ENCODE results near the gene IQCE.
"Not testable (repeated sequence)": the region's sequence is repeated elsewhere in the genome, so short reads cannot be mapped to it uniquely, and the experiment has no call there.

IQCE gene

DNA sequence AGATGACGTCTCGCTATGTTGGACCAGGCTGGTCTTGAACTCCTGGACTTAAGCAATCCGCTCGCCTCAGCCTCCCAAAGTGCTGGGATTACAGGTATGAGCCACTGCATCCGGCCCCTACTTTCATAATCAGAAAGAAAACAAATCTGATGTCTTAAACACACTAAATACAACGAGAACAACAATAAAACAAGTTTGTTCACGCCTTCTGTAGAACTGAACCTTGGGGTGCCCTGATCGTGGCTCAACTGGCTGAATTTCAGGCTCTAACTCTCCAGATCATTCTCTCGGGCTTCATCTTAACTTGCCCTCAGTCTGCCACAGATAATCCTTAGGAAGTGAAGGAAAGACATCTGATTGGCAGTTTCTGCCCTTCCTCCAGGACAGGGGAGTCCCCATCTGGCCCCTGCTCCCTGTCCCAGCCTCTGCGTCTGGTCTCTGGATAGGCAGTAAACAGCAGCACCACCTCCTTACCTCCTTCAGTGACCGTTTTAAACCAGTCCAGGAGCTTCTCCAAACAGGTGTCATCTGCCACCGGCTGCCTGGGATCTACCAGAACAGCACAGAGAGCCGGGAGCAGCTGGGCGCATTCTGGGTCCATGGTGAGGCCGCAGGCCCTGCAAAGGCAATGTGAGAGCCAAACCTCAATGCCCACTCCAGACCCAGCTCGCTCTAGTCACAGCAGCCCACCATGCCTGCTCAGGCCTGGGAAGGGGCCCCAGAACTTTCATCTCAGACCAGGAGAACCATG lies 4.8 kb upstream of the IQCE start:
- DNase-seq: no peak

DNA sequence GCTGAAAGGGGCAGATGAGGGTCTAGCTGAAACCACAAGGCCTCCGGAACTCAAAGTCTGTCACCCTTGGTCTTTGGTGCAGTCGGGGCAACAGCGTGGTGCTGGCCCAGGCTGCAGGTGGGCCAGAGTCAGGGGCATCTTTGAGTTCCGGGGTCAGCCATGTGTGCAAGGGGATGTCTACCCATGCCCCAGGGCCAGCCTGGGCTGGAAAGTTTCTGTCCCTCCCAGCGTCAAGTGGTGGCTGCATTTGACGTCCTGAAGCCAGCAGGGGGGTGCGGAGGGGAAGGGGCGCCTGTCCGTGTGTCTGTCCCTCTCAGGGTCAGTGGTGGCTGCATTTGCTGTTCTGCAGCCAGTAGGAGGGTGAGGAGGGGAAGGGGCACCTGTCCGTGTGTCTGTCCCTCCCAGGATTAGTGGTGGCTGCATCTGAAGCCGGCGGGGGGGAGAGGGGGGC lies 4.1 kb upstream of the IQCE start:
- DNase-seq: no peak

DNA sequence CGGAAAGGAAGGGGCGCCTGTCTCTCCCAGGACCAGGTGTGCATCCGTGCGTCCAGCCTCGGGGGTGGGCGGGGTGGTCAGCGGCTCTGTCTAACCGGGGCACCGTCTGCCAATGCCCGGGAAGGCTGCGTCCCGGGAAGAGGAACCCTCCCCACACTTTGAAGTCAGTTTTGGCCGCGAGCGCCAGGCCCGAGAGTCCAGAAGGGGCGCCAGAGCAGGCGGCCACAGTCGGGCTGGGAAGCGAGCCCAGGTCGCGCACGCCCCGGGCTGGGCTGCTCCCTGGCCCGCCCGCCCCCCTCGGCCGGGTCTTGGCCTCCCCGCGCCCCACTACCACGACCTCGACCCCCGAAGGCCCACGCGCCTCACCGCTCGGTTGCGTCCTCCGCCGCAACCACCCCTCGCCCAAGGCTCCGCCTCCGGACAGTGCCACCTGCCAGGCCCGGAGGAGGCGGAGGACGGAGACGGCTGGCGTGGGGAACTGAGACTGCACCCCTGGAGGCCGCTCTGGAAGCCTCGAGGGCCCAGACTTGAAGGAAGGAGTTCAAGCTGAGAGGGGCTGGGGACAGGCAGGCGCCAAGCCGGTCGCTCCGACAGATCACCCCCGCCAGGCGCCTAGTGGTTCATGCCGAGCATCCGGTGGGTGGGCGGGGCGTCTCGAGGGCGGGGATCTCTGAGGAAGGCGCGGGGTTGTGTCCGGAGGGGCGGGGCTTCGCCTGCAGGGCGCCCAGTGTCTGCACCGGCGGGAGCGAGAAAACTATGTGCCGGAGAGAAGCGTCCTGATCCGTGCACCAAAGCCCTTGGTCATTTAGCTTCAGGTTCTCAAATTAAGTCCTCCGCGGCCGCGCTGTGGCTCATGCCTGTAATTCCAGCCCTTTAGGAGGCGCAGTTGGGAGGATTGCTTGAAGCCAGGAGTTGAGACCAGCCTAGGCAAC lies 3.4 kb upstream of the IQCE start, which contains the start of gene BRAT1:
Gene BRAT1 (minus strand): TSS at position 404 of the 932 bp plus-strand sequence. CDS start 1,093 bp downstream, outside the sequence.
- peak; percentile 92 for DNase-seq

DNA sequence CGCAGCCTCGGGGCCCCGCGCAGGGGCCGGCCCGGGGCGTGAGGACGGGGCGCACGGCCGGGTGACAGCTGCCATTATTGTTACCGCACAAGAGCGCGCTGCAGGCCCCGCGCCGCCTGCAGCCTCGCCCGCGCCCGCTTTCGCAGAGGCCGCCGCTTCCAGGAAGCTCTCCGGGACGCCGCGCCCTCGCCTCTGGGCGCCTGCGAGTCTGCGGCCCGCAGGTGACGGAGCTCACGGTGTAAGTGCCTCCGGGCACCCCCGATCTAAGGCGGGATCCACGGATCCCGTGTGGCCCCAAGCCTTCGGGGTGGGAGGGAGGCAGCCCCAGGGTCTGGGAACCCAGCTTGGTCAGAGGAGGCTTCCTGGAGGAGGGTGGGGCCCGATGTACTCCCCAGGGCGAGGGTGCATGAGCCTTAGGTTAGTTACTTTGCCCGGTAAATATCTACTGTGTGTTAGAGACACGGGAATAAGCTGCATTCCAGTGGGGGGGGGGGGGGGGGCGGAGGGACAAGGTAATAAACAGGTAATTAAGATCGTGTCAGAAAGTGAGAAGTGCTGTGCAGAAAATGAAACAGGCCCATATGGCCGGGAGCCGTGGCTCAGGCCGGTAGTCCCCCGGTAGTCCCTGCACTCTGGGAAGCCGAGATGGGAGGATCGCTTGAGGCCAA lies 638 bp downstream of the IQCE start:
- no peak for DNase-seq

DNA sequence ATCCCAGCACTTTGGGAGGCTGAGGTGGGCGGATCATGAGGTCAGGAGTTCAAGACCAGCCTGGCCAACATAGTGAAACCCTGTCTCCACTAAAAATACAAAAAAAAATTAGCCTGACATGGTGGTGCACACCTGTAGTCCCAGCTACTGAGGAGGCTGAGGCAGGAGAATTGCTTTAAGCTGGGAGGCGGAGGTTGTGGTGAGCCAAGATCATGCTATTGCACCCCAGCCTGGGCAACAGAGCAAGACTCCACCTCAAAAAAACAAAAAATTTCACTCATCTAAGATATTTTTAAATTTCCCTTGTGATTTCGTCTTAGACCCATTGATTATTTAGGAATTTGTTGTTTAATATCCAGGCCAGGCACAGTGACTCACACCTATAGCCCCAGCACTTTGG lies 5.2 kb downstream of the IQCE start:
- not testable (repeated sequence) for DNase-seq

DNA sequence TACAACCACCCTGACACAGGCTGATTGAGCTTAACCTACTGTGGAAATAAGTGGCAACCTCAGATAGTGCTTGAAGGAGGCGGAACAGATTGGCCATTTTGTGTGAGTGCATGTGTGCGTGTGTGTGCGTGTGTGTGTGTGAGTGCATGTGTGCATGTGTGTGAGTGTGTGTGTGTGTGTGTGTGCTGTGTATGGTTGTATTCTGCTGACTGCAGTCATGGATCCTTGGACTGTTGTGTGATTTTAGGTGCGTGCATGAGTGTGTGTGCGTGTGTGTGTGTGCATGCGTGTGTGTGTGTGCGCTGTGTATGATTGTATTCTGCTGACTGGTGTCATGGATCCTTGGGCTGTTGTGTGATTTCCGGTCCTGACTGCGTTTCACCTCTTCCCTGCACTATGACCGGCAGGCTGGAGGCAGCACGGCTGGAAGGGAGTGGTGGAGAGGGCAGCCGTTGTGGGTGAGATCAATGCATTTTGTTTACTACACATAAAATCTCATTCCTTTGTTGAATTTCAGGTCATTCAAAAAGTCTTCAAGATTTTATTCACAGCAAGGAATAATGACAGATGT lies 6.3 kb downstream of the IQCE start:
- DNase-seq: no peak

DNA sequence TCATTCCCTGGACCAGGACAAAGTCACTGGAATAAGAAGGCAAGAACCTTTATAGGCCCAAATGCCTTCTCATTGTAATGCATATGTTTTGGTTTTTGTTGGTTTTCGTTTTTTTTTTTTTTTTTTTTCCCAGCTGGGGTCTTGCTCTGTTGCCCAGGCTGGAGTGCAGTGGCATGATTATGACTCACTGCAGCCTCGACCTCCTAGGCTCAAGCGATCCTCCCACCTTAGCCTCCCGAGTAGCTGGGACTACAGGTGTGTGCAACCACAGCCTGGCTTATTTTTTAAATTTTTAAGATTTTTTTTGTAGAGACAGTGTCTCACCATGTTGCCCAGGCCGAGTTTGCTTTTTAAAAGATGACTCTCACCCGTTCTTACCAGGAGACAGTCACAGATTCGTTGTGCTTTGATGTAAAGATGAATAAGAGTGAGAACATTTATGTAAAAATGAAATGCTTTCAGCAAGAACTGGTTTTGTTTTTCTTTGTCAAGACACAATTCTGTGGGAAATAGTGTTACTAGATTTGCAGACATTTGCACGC lies 7.6 kb downstream of the IQCE start:
- no peak for DNase-seq

DNA sequence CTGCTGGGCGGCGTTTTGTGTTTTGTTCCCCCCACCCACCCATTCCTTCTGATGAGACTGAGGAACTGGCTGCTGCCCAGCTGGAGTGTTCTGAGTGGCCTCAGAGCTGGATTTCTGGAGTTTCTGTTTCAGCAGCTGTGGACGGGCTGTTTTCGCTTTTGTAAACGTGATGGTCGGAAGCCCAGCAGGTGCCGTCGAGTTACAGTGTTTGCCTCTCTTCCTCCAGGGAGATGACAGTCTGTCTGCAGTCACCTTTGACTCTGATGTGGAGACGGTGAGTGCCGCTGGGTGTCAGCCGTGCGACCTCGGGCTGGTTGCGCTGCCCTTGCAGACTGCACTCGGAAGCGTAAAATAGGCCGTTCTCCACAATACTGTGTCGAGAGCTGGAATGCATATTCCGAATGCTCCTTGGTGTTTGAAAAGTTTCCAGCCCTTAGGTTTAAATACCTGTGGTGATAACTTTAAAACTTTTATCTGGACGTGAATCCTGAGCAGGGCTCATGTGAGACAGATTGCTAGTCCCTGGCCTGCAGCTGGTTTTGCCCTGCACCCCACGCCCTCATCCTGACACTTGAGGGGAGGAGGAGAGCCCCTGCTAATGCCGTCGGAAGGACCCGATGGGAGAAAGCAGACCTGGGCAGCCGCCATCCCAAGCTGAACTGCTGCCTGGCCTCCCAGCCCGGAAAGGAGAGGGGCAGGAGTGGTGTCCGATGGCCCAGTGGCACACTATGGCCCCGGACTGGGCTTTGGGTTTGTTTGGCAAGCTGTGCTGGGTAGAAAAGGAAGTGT lies 8.3 kb downstream of the IQCE start:
- no peak for DNase-seq

DNA sequence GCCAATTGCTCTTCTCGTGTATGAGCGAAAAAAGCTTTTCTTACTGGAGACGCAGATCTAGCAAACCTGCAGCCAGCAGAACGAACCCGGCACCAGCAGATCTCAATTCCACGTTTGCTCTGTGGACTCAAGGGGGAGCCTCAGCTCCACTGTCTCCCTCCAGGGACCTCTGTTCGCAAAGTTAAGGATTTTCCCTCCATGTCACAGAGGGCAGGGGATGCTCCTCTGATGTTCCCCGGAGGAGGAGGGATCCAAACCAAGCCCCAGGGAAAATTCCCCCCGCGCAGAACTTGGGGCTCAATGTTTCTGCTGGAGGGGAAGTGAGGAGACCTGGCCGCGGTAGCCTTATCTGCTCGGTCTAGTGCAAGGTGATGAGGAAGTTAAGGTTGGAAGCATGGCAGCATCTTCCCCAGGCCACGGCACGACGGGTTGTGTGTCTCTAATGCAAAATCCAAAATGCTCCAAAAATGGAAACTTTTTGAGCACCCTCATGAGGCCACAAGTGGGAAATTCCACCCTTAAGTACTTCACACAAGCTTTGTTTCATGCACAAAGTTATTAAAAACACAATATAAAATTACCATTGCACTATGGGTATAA lies 9.0 kb downstream of the IQCE start:
- peak; percentile 39 for DNase-seq

DNA sequence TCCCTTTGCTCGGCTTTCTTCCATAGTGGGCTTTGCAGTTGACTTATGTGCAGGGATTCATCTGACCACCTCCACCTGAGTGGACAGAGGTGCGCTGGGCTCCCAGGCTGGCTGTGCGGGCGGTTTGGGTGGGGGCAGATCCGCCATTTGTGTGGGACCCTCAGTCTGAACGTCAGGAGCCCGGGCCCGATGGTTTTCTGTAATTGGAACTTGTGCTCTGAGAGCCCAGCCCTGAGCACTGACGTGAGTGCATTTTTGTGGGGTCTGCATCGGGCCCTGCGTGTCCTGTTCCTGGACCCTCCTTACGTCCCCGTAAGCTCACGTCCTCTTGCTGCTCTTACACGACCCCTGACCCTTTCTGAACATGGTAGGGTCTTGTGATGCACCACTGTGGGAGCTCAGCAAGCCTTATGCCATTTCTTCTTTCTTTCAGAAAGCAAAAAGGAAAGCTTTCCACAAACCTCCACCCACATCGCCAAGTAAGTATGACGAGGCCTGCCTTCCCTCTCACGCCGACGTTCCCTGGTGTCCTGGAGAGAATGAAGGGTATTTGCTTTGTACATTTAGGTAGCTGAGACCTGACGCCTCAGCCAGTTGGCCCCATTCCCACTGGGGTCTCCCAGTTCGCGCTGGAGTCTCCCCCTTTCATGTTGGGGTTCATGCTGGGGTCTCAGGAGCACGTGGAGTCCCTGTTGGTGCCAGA lies 9.9 kb downstream of the IQCE start:
- DNase-seq: no peak

DNA sequence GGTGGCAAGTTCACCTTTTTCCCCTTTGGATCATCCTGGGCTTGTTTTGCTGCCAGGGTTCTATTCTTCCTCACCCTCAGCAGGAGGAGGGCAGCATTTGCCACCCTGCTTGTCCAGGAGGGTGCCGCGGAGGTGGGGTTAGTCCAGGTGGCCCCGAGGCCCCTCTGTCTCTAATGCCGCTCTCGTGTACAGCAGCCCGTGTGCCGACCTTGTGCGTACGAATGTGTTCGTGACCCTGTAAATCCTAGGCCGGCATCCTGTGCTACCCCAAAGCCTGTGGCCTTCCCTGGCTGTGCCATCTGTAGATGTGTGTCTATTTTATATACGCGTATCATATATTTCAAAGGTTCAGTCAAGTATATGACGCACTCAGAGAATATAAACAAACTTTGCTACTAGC lies 10.6 kb downstream of the IQCE start:
- DNase-seq: no peak

DNA sequence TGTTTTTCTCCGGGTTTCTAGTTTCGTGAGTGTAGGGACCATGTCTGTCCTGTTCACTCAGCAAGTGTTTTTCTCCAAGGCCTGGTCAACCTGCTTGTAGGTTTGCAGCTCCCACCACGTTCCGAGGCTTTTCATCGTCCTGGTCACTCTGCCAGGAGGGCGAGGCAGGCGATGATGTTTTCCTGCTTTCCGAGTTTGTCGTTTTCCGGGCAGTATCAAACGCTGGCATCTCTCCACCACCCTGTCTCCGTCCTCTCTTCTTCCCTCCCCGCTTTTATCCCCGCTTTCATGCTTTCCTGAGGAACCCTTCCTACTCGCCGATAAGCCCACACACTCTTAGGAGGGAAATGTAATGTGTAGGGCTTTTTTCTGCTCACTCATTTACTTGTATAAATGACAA lies 11.2 kb downstream of the IQCE start:
- no peak for DNase-seq

DNA sequence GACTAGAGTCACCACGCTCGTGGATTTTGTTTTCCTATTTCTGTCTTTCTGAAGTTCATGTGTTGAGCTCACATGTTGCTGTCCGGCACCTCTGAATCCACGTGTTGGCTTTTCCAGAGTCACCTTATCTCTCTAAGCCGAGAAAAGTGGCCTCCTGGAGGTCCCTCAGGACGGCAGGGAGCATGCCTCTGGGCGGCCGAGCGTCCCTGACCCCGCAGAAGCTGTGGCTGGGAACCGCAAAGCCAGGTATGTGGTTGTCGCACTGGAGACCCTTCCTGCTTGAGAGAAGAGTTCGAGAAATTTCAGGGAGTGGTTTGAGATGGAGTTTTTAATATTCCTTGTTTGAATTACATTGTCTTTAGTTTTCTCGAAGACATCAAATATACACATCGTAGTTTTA lies 12.6 kb downstream of the IQCE start:
- DNase-seq: no peak

DNA sequence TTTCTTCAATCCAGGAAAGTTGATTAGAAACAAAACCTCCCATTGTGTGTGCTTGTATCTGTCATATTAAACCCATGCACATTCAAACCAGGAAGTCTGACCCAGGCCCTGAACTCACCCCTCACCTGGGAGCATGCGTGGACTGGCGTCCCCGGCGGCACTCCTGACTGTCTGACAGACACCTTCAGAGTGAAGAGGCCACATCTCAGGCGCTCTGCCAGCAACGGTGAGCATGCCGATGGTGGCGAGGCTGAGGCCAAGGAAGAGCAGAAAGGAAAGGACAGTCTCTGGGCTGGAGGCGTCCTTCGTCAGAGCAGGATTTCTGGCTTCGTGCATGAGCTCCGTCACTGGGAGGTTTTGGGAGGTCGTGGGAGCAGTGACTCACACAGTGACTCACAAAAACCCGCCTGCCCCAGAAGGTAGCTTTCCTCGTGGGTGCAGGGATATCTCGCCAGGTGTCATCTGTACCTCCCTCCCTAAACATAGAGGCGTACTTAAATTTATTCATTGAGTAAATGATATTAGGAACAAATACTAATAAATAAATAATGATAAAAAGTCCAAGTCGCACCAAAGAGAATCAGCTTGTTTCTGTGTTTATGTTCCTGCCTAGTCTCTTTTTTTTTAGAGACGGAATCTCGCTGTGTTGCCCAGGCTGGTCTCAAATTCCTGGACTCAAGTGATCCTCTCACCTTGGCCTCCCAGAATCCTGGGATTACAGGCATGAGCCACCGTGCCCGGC lies 13.5 kb downstream of the IQCE start:
- no peak for DNase-seq

DNA sequence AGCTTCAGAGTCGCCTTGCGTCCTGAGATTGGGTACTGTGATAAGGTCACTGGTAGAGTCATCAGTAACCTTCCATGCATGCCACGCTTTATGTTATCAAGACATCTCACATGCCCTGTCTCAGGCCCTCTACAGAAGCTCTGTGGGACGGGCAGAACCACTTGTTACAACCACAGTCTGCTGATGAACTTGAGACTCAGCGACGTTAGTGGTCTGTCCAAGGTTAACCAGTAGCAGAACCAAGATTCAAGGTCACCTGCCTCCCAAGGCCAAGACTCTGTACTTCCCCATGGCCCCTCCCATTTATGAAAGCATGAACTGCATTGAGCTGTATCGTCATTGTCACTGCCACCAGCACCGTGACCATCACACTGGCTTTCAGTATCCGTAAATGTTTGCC lies 15.0 kb downstream of the IQCE start:
- no peak for DNase-seq

DNA sequence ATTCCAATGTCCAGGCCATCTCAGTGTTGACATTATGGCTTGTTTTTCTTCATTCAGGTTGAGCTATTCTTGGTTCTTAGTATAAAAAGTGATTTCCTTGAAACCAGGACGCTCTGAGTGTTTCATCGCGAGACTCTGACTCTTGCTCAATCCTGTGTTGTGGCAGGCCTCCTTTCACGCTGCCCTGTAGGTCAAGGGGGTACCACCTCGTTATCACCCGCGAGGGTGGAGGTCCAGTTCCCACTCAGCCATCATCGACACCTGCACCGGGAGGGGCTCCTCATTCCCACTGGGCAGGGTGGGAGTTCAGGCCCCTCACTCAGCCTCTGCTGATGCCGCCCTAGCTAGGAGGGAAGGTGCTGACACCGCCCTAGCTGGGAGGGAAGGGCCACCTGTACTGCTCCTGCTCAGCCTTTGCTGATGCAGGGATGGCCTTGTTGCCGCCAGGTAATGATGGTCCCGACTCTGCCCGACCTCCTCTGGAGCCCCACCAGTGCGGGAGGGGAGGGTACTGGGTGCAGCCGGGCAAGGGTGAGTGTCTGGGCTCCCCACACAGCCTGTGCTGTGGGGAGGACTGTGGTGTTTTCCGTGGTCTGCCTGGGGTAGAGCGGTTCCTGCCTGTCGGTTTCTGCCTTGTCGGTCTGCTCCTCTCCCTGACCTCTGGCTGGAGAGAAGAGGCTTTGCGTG lies 16.4 kb downstream of the IQCE start:
- DNase-seq: no peak

DNA sequence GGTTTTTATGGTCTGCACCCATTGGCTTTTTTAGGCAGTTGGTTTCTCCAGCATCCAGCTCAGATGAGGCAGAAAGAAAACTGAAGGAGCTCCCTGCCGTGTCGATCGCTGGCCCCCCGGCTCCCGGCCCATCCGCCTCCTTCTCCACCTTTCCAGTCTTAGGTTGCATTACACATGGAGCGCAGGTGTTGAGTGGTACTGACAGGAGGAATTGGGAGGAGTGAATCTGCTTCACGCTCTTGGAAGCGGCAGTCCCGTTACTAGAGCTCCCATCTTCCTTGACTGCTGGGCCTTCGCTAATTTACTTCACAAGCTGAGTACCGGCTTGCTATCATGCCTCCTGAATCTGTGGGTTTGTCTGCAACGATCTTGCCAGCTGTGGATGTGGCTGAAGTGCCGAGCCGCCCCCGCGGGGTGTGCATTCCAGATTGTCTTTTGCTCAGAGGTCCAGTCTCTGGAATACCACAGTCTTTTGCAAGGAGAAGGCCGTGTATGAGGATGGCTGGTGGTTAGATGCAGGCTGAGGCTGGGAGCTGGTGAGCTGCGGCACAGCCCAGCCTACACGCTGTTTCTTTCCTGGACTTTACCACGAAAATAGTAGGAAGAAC lies 17.1 kb downstream of the IQCE start:
- peak; percentile 44 for DNase-seq

DNA sequence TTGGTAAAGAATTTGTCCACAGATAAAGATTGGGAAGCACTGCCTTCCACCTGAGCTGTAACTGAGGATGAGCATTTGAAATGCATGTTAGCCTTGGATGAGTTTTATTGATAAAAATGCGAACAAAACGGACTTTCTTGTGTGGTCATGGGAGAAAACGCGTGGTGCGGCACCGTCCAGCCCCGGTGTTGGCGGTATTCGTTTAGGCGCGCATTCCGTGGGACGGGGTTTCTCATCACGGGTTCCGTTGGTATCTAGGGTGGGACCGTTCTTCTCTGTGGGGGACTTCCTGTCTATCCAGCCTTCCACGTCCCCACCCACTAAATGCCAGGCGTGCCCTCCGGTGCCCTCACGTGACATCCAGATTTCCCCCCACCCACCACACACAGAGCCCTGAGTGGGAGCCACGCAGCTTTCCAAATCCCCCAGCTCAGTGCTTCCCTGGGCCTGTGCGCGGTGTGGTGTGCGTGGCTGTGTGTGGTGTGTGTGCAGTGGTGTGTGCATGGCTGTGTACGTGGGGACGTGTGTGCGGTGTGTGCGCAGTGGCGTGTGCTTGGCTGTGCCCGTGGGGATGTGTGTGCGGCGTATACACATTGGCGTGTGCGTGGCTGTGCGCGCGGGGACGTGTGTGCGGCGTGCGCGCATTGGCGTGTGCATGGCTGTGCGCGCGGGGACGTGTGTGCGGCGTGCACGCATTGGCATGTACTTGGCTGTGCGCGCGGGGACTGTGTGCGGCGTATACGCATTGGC lies 18.1 kb downstream of the IQCE start:
- DNase-seq: no peak

All from fibroblast of skin of abdomen (primary cell).